ENCODE results near the gene PAK6.

PAK6 gene

GRCh38 chr15:40278026-40278425 is 39.2 kb downstream of the PAK6 start:
- no peak for DNase-seq

- DNase-seq = no peak
Observed at GRCh38 chr15:40279437-40280141, 40.7 kb downstream of the PAK6 start.

GRCh38 chr15:40280260-40281056 is 41.6 kb downstream of the PAK6 start:
- no peak for DNase-seq

- DNase-seq = no peak
Observed at GRCh38 chr15:40281057-40281800, 42.4 kb downstream of the PAK6 start.

GRCh38 chr15:40281801-40282146 is 42.9 kb downstream of the PAK6 start:
- no peak for DNase-seq

- no peak for DNase-seq
Observed at GRCh38 chr15:40282147-40282868, 43.4 kb downstream of the PAK6 start.

GRCh38 chr15:40282869-40283614 is 44.2 kb downstream of the PAK6 start, which contains the start of gene ANKRD63:
Gene ANKRD63 (minus strand): TSS chr15:40283064. CDS start chr15:40282586, 478 bp downstream.
- no peak for DNase-seq

GRCh38 chr15:40283615-40284300 is 44.9 kb downstream of the PAK6 start:
- no peak for DNase-seq

GRCh38 chr15:40285151-40285550 is 46.3 kb downstream of the PAK6 start:
- no peak for DNase-seq

GRCh38 chr15:40285554-40286011 is 46.7 kb downstream of the PAK6 start:
- DNase-seq = no peak

GRCh38 chr15:40286061-40286532 is 47.2 kb downstream of the PAK6 start:
- DNase-seq = no peak

GRCh38 chr15:40286794-40287193 is 47.9 kb downstream of the PAK6 start:
- no peak for DNase-seq

GRCh38 chr15:40287505-40287904 is 48.6 kb downstream of the PAK6 start:
- no peak for DNase-seq

- DNase-seq = no peak
Observed at GRCh38 chr15:40287968-40288367, 49.1 kb downstream of the PAK6 start.

- DNase-seq = no peak
Observed at GRCh38 chr15:40289140-40289775, 50.4 kb downstream of the PAK6 start.

GRCh38 chr15:40290545-40290917 is 51.7 kb downstream of the PAK6 start:
- DNase-seq = no peak

- no peak for DNase-seq
Observed at GRCh38 chr15:40290918-40291574, 52.2 kb downstream of the PAK6 start.

- DNase-seq = no peak
Observed at GRCh38 chr15:40292246-40292645, 53.4 kb downstream of the PAK6 start.

GRCh38 chr15:40293006-40293405 is 54.1 kb downstream of the PAK6 start:
- DNase-seq = no peak

Measured in GF-D8 (cell line).